ENCODE results near the gene TMEM233.

- no peak for TF ChIP-seq CTCF (IDR thresholded peaks at IDR 0.05)
- no peak for TF ChIP-seq POLR2A (IDR thresholded peaks at IDR 0.05)
These were observed 4.5 kb upstream of the TMEM233 start for GRCh38 chr12:119589097-119589496.

Measured in adrenal gland (tissue), 5 donors.